DOHH2 (cell line): ENCODE data around the gene PELI2.

Experiments
- CTCF ChIP-seq: fragments of 200-600 bp; sonication (generic); IDR thresholded peaks from one replicate; pipeline ENCODE4 v1.5.1; 2014; ENCODE audit warnings: antibody characterized with exemption, mild to moderate bottlenecking, low read depth, low read length; ENCODE audit not compliant: poor library complexity, severe bottlenecking
- EZH2phosphoT487 ChIP-seq: fragments of 200-600 bp; sonication (generic); IDR thresholded peaks from 2 replicates; pipeline ENCODE4 v1.6.1; 2017; ENCODE audit warnings: borderline replicate concordance, mild to moderate bottlenecking, antibody characterized with exemption, low read length, moderate library complexity, mixed read lengths

- TF ChIP-seq CTCF (no peak), EZH2phosphoT487 (no peak)
Measured at GRCh38 chr14:56170028-56170427, 51.8 kb downstream of the PELI2 start.
